ENCODE results near the gene PHYH.

GRCh38 chr10:13340626-13341376 is 40.9 kb upstream of the PHYH start:
- TF ChIP-seq EP300 (IDR thresholded peaks at IDR 0.05), result no peak
- no peak for TF ChIP-seq POLR2AphosphoS5 (IDR thresholded peaks at IDR 0.05)
- TF ChIP-seq CTCF (IDR thresholded peaks at IDR 0.05), result no peak

Data from sigmoid colon (tissue), 4 donors.